Aortic smooth muscle cell (primary cell): ENCODE results near the gene TMEM156. TPM values are rescaled to one million over a fixed set of nuclear protein-coding genes. Genes with fewer than 3 reads are reported as not detected.

ENCODE experiments used
- total RNA-seq: library from RNA; depleted of rRNA; stranded (reverse); fragments of >200 nt; gene quantifications from 2 replicates; pipeline ENCODE4 v1.2.3, GENCODE V29; 2014

The TMEM156 gene
- total RNA-seq: 0.13 and 0.37 TPM in 2 replicates

GRCh38 chr4:39032218-39033085 is at the start of gene TMEM156:
TMEM156 (minus strand) TSS chr4:39032409; CDS start chr4:39032313, 96 bp downstream.

GRCh38 chr4:39062094-39062769 is 30.0 kb upstream of the TMEM156 start, which contains the start of gene KLHL5:
KLHL5 (plus strand) TSS chr4:39062232; CDS start chr4:39062653, 421 bp downstream.

Other genes starting within 250 kb of the TMEM156 start
- gene TLR10, start 249.4 kb downstream of the TMEM156 start, total RNA-seq: not detected in 2 replicates
- gene TLR1, start 227.6 kb downstream of the TMEM156 start, total RNA-seq: 2.6 and 4.9 TPM in 2 replicates
- gene TLR6, start 175.6 kb downstream of the TMEM156 start, total RNA-seq: 1.4 and 1.8 TPM in 2 replicates
- 416 and 446 TPM in 2 replicates for gene FAM114A1, start 164.6 kb downstream of the TMEM156 start, total RNA-seq
- 57.8 and 59.6 TPM in 2 replicates for gene KLHL5, start 29.8 kb upstream of the TMEM156 start, total RNA-seq
- 25.8 and 36.1 TPM in 2 replicates for gene WDR19, start 150.1 kb upstream of the TMEM156 start, total RNA-seq